HG03457 (cell line): ENCODE results near the gene ZNF574.
"Not testable (repeated sequence)": the region's sequence is repeated elsewhere in the genome, so short reads cannot be mapped to it uniquely, and the experiment has no call there.

Experiments used
- ATAC-seq: cut with Tn5 transposase; IDR thresholded peaks from one replicate; pipeline ENCODE4 v1.9.1; 2021; ENCODE audit warnings: moderate number of reproducible peaks; ENCODE audit not compliant: unreplicated experiment

Gene ZNF574

GRCh38 chr19:42096255-42096837 lies 20.4 kb downstream of the ZNF574 start:
- ATAC-seq: no peak

GRCh38 chr19:42097461-42097860 lies 21.5 kb downstream of the ZNF574 start:
- ATAC-seq: no peak

GRCh38 chr19:42098781-42099180 lies 22.8 kb downstream of the ZNF574 start:
- no peak for ATAC-seq

- no peak for ATAC-seq
Observed at GRCh38 chr19:42099336-42099925, 23.5 kb downstream of the ZNF574 start.

GRCh38 chr19:42100241-42100640 lies 24.3 kb downstream of the ZNF574 start:
- ATAC-seq: not testable (repeated sequence)

GRCh38 chr19:42102877-42103276 lies 26.9 kb downstream of the ZNF574 start:
- ATAC-seq: no peak

- ATAC-seq: no peak
Observed at GRCh38 chr19:42105368-42105767, 29.4 kb downstream of the ZNF574 start.

GRCh38 chr19:42108527-42109389 lies 32.8 kb downstream of the ZNF574 start:
- no peak for ATAC-seq

GRCh38 chr19:42109896-42110295 lies 33.9 kb downstream of the ZNF574 start:
- no peak for ATAC-seq

- no peak for ATAC-seq
Observed at GRCh38 chr19:42110658-42111057, 34.7 kb downstream of the ZNF574 start.

GRCh38 chr19:42111384-42111783 lies 35.4 kb downstream of the ZNF574 start:
- ATAC-seq: no peak

- no peak for ATAC-seq
Observed at GRCh38 chr19:42111811-42112210, 35.8 kb downstream of the ZNF574 start.

- ATAC-seq: no peak
Observed at GRCh38 chr19:42113641-42114348, 37.8 kb downstream of the ZNF574 start.

GRCh38 chr19:42114412-42114811 lies 38.4 kb downstream of the ZNF574 start:
- ATAC-seq: no peak

- no peak for ATAC-seq
Observed at GRCh38 chr19:42115219-42115618, 39.3 kb downstream of the ZNF574 start.

GRCh38 chr19:42115705-42116104 lies 39.7 kb downstream of the ZNF574 start:
- no peak for ATAC-seq

- ATAC-seq: no peak
Observed at GRCh38 chr19:42116308-42117075, 40.5 kb downstream of the ZNF574 start.

GRCh38 chr19:42117076-42117475 lies 41.1 kb downstream of the ZNF574 start:
- no peak for ATAC-seq

- no peak for ATAC-seq
Observed at GRCh38 chr19:42120276-42120980, 44.5 kb downstream of the ZNF574 start.

GRCh38 chr19:42121036-42121621 lies 45.2 kb downstream of the ZNF574 start:
- ATAC-seq: no peak
